ENCODE data around the gene DLL1. TPM values are rescaled to one million over a fixed set of nuclear protein-coding genes. Genes with fewer than 3 reads are reported as not detected.

The DLL1 gene
- total RNA-seq, 2 experiments from 2014 or later, result 10.7 to 12.3 TPM

DNA sequence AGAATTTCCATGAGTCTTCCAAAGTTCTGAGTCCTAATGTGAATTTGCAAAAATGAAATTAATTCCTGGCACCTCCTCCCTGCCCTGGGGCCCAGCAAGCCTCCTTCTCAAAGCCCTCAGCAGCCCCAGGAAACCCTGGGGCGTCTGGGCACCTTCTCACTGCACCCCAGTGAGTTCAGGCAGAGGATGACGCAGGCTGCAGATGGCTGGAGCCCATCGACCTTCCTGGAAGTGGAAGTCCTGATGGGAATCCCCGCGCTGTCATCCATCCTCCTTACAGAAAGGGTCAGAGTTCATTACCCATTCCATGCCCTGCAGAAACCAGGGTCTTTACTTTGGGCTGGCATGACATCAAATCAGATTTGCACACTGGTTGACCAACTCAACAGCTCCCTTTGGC, 31.6 kb downstream of the DLL1 start:
- H3K36me3 Mint-ChIP-seq (ENCODE audit: low read depth), result no peaks in the 10 kb centered on the region
- H3K27ac Mint-ChIP-seq, result no peak overlapping the region
- ATAC-seq (no peak), DNase-seq (no peak)
- H3K9me3 Mint-ChIP-seq (ENCODE audit: insufficient read depth), result no peaks in the 10 kb centered on the region
- no peaks in the 10 kb centered on the region for H3K4me1 Mint-ChIP-seq (ENCODE audit: low read depth)
- CTCF ChIA-PET, result no interaction called here
- H3K27me3 Mint-ChIP-seq (ENCODE audit: low read depth), result peaks cover 26% of the 10 kb centered on the region
- no peak overlapping the region for H3K4me3 Mint-ChIP-seq
- POLR2A ChIA-PET, result no interaction called here

DNA sequence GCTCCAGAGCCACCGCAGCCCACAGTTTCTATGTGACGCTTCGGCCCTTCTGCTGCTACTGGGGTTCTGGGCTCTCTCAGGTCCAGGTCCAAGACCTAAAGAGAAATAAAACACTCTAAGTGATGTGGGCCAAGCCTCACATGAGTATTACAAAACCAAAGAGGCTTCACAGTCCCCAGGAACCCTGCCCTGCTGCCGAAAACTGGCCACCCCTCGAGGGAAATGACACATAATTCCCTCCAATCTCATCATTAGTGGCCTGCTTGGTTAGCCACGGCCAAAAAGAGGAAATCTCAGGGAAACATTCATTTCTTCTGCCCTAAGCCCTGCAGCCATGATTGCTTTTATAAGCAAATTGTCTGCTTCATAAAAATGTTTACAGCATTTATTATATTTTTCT, 32.5 kb downstream of the DLL1 start:
- Mint-ChIP-seq H3K27ac (no peak overlapping the region), H3K9me3 (ENCODE audit: insufficient read depth) (no peaks in the 10 kb centered on the region), H3K4me1 (ENCODE audit: low read depth) (no peaks in the 10 kb centered on the region), H3K36me3 (ENCODE audit: low read depth) (no peaks in the 10 kb centered on the region), H3K27me3 (ENCODE audit: low read depth) (peaks cover 20% of the 10 kb centered on the region), H3K4me3 (no peak overlapping the region)
- DNase-seq (no peak), ATAC-seq (no peak)
- ChIA-PET CTCF (no interaction called here), POLR2A (no interaction called here)

DNA sequence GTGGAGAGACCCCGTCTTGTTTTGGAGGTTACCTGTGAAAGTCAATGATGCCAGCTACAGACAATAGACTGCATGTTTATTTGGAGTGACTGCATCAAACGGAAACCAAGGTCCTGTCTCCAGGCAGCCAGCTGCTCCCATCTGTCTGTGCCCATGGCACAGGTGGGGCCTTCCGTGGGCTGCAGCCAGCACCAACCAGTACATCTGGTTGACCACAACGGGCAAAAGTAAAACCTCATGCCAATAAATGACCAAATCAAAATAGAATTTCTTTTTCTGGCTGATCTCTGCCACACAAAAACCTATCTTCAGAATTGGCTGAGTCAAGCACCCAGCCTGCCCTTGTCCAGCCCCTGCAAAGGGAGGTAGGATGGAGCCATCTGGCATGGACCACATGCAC, 33.5 kb downstream of the DLL1 start:
- Mint-ChIP-seq H3K4me3 (no peak overlapping the region), H3K27me3 (ENCODE audit: low read depth) (peaks cover 12% of the 10 kb centered on the region), H3K4me1 (ENCODE audit: low read depth) (no peaks in the 10 kb centered on the region), H3K9me3 (ENCODE audit: insufficient read depth) (no peaks in the 10 kb centered on the region), H3K27ac (no peak overlapping the region), H3K36me3 (ENCODE audit: low read depth) (no peaks in the 10 kb centered on the region)
- ATAC-seq (no peak), DNase-seq (no peak)
- ChIA-PET POLR2A (interaction anchor here (0.6 kb wide), 1 partner anchor 61 kb away, joined by 3 read pairs; no protein-coding TSS in a partner anchor), CTCF (no interaction called here)

DNA sequence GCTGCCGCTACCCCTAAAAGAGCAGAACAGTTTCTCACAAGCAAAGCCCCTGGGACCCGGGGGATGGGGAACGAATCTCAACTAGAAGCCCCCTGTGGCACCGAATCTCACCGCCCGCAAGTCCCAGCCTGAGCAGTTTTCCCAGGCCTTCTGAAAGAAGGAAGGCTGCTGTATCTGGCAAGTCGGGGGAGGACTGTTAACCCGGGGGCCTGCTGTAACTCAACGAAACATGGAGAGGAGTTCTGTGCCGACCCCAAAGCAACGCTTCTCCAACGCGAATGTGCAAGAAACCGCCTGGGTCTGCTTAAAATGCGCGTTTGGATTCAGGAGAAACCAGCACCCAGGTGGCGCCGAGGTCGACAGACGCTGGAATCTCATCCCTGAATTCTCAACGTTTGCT, 34.2 kb downstream of the DLL1 start:
- ChIA-PET CTCF (no interaction called here), POLR2A (no interaction called here)
- DNase-seq (no peak), ATAC-seq (no peak)
- Mint-ChIP-seq H3K27me3 (ENCODE audit: low read depth) (peaks cover 12% of the 10 kb centered on the region), H3K4me3 (no peak overlapping the region), H3K9me3 (ENCODE audit: insufficient read depth) (no peaks in the 10 kb centered on the region), H3K4me1 (ENCODE audit: low read depth) (no peaks in the 10 kb centered on the region), H3K36me3 (ENCODE audit: low read depth) (no peaks in the 10 kb centered on the region), H3K27ac (no peak overlapping the region)

DNA sequence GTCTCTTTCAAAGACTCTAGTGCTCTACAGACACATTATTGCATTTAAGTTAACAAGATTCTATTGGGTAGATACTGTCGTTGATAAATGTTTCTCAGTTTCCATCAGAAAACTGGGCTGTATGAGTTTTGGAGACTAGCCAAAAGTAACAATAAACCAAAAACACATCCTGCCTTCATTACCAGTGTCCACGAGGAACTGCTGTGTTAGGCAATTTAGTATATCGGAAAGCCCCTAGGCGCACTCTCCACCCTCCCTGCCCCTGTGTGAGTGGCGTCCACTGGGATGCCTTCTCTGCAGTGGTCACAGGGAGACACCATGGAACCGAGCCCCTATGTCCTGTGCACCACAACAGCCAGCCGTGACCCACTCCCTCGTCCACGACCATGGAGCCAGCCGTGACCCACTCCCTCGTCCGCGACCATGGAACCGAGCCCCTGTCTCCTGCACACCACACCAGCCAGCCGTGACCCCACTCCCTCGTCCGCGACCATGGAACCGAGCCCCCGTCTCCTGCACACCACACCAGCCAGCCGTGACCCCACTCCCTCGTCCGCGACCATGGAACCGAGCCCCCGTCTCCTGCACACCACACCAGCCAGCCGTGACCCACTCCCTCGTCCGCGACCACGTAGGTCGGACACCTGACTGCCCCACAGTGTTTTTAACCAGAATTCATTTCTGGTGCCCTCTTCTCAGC, 35.3 kb downstream of the DLL1 start:
- no peak overlapping the region for H3K27ac Mint-ChIP-seq
- POLR2A ChIA-PET, result no interaction called here

DNA sequence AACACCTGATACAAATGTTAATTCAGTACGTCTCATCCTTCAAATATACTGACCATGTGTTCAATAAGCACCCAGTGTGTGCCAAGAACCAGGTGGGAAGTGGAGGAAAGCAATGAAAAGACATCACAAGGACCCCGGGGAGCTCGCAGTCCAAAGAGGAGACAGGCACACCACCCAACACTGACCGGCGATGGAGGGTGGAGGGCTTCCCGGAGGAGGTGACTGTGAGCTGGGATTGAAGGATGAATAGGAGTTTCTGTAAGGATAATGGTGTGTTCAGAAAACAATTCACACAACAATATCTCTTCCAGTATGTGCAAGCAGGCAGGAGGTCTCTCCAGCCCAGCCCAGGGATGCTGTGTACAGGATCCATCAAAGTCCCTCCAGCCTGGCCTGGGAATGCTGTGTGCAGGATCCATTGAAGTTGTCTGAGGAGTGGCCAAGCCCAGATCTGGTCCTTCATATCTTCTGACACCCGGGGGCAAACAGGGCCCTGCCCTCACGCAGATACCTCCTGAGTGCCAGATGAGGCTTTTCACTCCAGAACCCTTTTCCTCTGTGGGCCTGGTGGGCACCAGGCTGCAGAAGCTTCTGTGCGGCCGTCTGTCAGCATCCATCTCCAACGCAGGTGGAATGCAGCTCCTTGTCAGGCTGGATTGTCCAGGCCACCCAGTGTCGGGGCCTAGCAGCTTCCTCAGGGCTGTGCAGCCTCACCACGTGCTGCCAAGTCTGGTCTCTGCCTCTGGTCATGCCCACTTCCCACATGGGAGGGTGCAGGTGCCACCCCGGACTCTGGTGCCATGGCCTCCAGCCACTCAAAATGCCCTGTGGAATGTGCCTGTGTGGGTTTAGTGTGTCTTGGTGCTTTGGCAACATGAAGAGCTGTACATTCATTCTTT, 36.3 kb downstream of the DLL1 start:
- no peaks in the 10 kb centered on the region for H3K4me1 Mint-ChIP-seq (ENCODE audit: low read depth)
- no peaks in the 10 kb centered on the region for H3K36me3 Mint-ChIP-seq (ENCODE audit: low read depth)
- peaks cover 8% of the 10 kb centered on the region for H3K27me3 Mint-ChIP-seq (ENCODE audit: low read depth)
- no peak overlapping the region for H3K27ac Mint-ChIP-seq
- ChIA-PET CTCF (no interaction called here), POLR2A (no interaction called here)
- DNase-seq (no peak), ATAC-seq (no peak)
- no peaks in the 10 kb centered on the region for H3K9me3 Mint-ChIP-seq (ENCODE audit: insufficient read depth)
- no peak overlapping the region for H3K4me3 Mint-ChIP-seq

More for the DNA sequence above, 35.3 kb downstream of the DLL1 start:
- no peaks in the 10 kb centered on the region for H3K36me3 Mint-ChIP-seq (ENCODE audit: low read depth)
- DNase-seq (no peak), ATAC-seq (no peak)
- CTCF ChIA-PET, result no interaction called here
- no peak overlapping the region for H3K4me3 Mint-ChIP-seq
- peaks cover 12% of the 10 kb centered on the region for H3K27me3 Mint-ChIP-seq (ENCODE audit: low read depth)
- no peaks in the 10 kb centered on the region for H3K9me3 Mint-ChIP-seq (ENCODE audit: insufficient read depth)
- no peaks in the 10 kb centered on the region for H3K4me1 Mint-ChIP-seq (ENCODE audit: low read depth)

DNA sequence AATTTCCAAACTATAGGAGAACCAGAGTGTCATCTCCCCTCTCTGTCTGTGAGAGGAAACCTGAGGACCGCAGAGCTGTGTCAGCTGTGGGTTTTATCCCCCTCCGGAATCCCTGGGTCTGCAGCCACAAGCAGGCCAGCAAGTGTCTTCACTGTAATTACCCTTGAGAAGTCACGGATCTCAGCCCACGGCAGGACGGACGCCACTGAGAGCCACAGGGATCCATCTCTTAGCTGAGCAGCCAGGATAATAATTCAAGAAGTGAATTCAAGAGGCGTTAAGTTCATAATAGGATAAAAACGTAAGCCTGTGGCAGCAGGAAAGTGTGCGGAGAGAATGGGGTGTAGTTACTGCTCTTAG, 37.0 kb downstream of the DLL1 start:
- H3K27me3 Mint-ChIP-seq (ENCODE audit: low read depth), result peaks cover 8% of the 10 kb centered on the region
- no peaks in the 10 kb centered on the region for H3K36me3 Mint-ChIP-seq (ENCODE audit: low read depth)
- no peak for DNase-seq
- H3K27ac Mint-ChIP-seq, result no peak overlapping the region
- ChIA-PET CTCF (no interaction called here), POLR2A (no interaction called here)
- no peaks in the 10 kb centered on the region for H3K4me1 Mint-ChIP-seq (ENCODE audit: low read depth)
- ATAC-seq, result no peak
- H3K9me3 Mint-ChIP-seq (ENCODE audit: insufficient read depth), result no peaks in the 10 kb centered on the region
- H3K4me3 Mint-ChIP-seq, result no peak overlapping the region

DNA sequence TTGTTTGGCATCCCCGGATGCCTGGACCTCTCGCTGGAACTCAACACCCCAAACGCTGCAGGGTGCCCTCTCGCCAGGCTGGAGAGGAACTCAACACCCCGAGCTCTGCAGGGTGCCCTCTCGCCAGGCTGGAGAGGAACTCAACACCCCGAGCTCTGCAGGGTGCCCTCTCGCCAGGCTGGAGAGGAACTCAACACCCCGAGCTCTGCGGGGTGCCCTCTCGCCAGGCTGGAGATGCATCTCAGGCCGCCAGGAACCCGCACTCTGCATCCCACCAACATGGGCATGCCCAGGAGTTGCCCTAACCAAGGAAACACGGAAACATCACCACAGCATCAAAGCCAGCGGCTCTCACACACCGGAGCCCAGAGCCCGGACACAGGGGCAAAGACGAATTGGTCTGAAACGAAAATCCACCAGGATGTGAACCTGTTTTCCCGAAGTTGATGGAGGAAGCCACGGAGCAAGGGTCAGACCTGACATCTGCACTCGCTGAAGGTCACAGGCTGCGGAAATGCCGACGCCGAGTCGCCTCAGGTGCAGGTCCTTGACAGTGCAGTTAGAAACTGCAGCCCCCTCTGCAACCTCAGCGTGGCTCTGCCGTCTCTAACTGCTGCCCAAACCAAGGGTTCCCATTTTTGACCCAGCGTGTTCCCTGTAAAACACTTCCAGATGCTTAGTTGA, 37.5 kb downstream of the DLL1 start:
- H3K4me1 Mint-ChIP-seq (ENCODE audit: low read depth), result no peaks in the 10 kb centered on the region
- DNase-seq (no peak), ATAC-seq (no peak)
- H3K4me3 Mint-ChIP-seq, result no peak overlapping the region
- ChIA-PET CTCF (no interaction called here), POLR2A (no interaction called here)
- H3K36me3 Mint-ChIP-seq (ENCODE audit: low read depth), result no peaks in the 10 kb centered on the region
- H3K27ac Mint-ChIP-seq, result no peak overlapping the region
- no peaks in the 10 kb centered on the region for H3K9me3 Mint-ChIP-seq (ENCODE audit: insufficient read depth)
- H3K27me3 Mint-ChIP-seq (ENCODE audit: low read depth), result peaks cover 8% of the 10 kb centered on the region

DNA sequence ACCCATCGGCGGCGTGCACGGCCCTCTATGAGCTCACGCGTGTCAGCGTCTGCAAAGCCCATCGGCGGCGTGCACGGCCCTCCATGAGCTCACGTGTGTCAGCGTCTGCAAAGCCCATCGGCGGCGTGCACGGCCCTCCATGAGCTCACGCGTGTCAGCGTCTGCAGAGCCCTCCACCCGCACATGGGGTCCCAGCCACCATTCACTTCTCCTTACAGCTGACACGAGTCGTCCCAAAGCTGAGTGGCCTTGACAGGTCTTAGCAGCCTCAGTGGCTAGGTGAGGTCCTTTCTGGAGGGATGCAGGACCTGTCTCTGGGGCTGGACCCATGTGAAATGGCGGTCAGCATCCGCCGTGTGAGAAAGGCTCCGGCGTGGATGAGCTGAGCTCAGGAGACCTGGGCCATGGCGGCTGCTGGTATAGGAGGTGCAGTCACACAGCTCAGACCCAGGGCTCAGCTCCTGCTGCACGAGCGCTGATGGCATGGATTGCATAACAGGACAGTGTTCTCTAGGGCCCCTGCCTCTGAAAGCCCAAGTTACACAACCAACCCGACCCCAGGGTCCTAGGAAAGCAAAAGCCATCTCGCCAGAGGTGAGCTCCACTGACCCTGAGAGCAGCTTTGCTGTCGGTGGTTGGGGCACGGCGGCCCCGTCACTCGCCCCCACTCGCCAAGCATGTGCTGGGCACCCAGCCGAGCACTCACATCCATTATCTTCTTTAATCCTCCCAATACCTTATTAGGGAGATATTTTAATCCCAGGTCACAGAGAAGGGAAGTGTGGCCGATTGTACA, 38.9 kb downstream of the DLL1 start:
- Mint-ChIP-seq H3K27ac (no peak overlapping the region), H3K4me1 (ENCODE audit: low read depth) (no peaks in the 10 kb centered on the region), H3K27me3 (ENCODE audit: low read depth) (peaks cover 2% of the 10 kb centered on the region), H3K36me3 (ENCODE audit: low read depth) (no peaks in the 10 kb centered on the region), H3K9me3 (ENCODE audit: insufficient read depth) (no peaks in the 10 kb centered on the region), H3K4me3 (no peak overlapping the region)
- POLR2A ChIA-PET, result interaction anchor here (0.6 kb wide), 1 partner anchor 621 kb away, joined by 3 read pairs; no protein-coding TSS in a partner anchor
- DNase-seq (no peak), ATAC-seq (no peak)
- CTCF ChIA-PET, result no interaction called here

DNA sequence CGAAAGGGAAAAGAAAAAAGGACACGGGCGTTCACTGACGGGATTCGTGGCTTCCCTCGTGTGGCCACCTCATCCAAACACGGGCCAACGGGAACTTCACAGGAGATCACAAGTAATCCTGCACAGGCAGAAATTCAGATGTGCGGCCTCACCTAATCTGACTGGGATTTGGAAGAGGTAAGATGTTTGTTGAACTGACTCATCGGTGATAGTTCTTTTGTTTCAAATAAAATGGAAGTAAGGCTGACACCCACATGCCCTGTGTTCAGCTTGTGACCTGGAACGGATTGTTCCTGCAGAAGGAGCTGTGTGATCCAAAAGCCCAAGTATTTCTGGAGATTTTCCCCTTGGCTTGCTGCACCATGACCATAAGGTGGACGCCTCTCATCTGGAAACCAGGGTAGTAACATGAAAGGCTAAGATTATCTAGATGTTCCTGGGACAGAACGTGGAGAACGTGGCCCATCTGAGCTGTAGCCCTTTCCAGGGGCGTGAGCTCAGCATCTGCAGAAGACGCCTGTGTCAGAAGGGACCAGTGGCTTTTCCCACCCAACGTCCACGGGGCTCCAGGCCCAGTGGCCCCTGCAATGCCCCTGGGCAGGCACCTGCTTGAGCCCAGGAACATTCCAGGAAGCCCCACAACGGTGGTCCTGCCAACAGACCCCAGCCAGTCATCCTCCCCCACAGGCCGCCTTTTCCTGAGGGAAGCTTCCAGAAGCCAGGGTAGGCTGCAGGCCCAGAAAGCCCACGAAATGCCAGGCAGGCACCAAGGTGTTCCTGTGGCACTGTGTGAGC, 39.7 kb downstream of the DLL1 start:
- Mint-ChIP-seq H3K27me3 (ENCODE audit: low read depth) (peaks cover 2% of the 10 kb centered on the region), H3K4me1 (ENCODE audit: low read depth) (no peaks in the 10 kb centered on the region), H3K36me3 (ENCODE audit: low read depth) (no peaks in the 10 kb centered on the region), H3K4me3 (no peak overlapping the region), H3K9me3 (ENCODE audit: insufficient read depth) (no peaks in the 10 kb centered on the region), H3K27ac (no peak overlapping the region)
- ATAC-seq, result no peak
- ChIA-PET CTCF (no interaction called here), POLR2A (no interaction called here)
- DNase-seq, result no peak

DNA sequence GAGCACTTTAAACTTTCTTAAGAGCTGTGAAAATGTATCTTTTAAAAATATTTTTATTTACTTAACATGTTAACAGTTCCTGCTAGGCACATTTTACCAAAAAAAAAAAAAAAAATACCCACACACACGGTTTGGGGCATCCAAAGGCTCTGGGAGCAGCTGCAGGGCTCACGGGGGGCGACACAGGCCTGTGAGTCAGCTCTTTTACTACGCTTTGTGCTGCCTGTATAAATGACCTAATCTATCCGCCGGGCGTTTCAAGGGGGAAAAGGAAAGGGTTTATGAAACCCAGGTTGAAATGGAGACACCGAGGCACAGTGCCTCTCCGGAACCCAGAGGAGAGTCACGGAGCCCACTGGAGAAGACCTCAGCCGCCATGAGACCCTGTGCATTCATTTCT, 40.4 kb downstream of the DLL1 start:
- H3K4me1 Mint-ChIP-seq (ENCODE audit: low read depth), result no peaks in the 10 kb centered on the region
- CTCF ChIA-PET, result no interaction called here
- DNase-seq (no peak), ATAC-seq (no peak)
- H3K36me3 Mint-ChIP-seq (ENCODE audit: low read depth), result no peaks in the 10 kb centered on the region
- H3K27me3 Mint-ChIP-seq (ENCODE audit: low read depth), result peaks cover 2% of the 10 kb centered on the region
- H3K4me3 Mint-ChIP-seq, result no peak overlapping the region
- POLR2A ChIA-PET, result no interaction called here
- no peaks in the 10 kb centered on the region for H3K9me3 Mint-ChIP-seq (ENCODE audit: insufficient read depth)
- H3K27ac Mint-ChIP-seq, result no peak overlapping the region

All from activated CD8-positive, alpha-beta T cell treated with anti-CD3 and anti-CD28 coated beads, Interleukin-2, amount 10 ng/mL, durations not matched to agents 7 days and 5 days (primary cell).